ENCODE data around the gene UPF1. TPM values are rescaled to one million over a fixed set of nuclear protein-coding genes. Genes with fewer than 3 reads are reported as not detected.
A peak's percentile ranks its signal among the peaks of the same experiment; 100 is the strongest.

UPF1 gene
- total RNA-seq, 1 experiment from 2014 or later, result 96.6 TPM

GRCh38 chr19:18866800-18867123, 35.0 kb downstream of the UPF1 start:
- H3K4me3 Mint-ChIP-seq (ENCODE audit: unreplicated experiment), result no peak overlapping the region
- peaks cover 6% of the 10 kb centered on the region for H3K4me1 Mint-ChIP-seq (ENCODE audit: low read depth, unreplicated experiment)
- ChIA-PET POLR2A (interaction anchor here (0.6 kb wide), 1 partner anchor 168 kb away, joined by 3 read pairs; no protein-coding TSS in a partner anchor), CTCF (no interaction called here)
- Histone ChIP-seq H3K4me3 (ENCODE audit: low read depth, low read length) (no peak overlapping the region), H3K9me3 (no peaks in the 10 kb centered on the region), H3K36me3 (ENCODE audit: control insufficient read depth, insufficient read depth, low read length) (peaks cover 5% of the 10 kb centered on the region), H3K27me3 (replicated peaks; ENCODE audit: control insufficient read depth, insufficient read depth, low read length) (no peaks in the 10 kb centered on the region), H3K4me1 (peaks cover 8% of the 10 kb centered on the region)
- TF ChIP-seq CTCF (IDR thresholded peaks at IDR 0.05; ENCODE audit: insufficient read depth in 1 of 2, low read depth in 1 of 2, low read length in 1 of 2, severe bottlenecking in 1 of 2, unreplicated experiment in 1 of 2), result no peak
- no peak overlapping the region for H3K27ac Mint-ChIP-seq (ENCODE audit: unreplicated experiment)
- H3K9me3 Mint-ChIP-seq (ENCODE audit: unreplicated experiment), result no peaks in the 10 kb centered on the region
- BruUV-seq (replicated peaks), result no TSS peak
- peaks cover 84% of the 10 kb centered on the region for H3K36me3 Mint-ChIP-seq (ENCODE audit: insufficient read depth, unreplicated experiment)
- no peak for DNase-seq
- intact Hi-C loops (cut with micrococcal nuclease; ENCODE audit: unreplicated experiment), result no loop called here
- H3K27me3 Mint-ChIP-seq (ENCODE audit: insufficient read depth, unreplicated experiment), result no peaks in the 10 kb centered on the region

GRCh38 chr19:18867199-18867598, 35.4 kb downstream of the UPF1 start:
- no TSS peak for BruUV-seq (replicated peaks)
- peaks cover 5% of the 10 kb centered on the region for H3K36me3 ChIP-seq (ENCODE audit: control insufficient read depth, insufficient read depth, low read length)
- H3K4me1 ChIP-seq, result peaks cover 12% of the 10 kb centered on the region
- Mint-ChIP-seq H3K27ac (ENCODE audit: unreplicated experiment) (peak overlapping the region; percentile 61), H3K27me3 (ENCODE audit: insufficient read depth, unreplicated experiment) (no peaks in the 10 kb centered on the region), H3K36me3 (ENCODE audit: insufficient read depth, unreplicated experiment) (peaks cover 86% of the 10 kb centered on the region), H3K9me3 (ENCODE audit: unreplicated experiment) (no peaks in the 10 kb centered on the region), H3K4me1 (ENCODE audit: low read depth, unreplicated experiment) (peaks cover 7% of the 10 kb centered on the region), H3K4me3 (ENCODE audit: unreplicated experiment) (no peak overlapping the region)
- no peak for TF ChIP-seq CTCF (IDR thresholded peaks at IDR 0.05; ENCODE audit: insufficient read depth in 1 of 2, low read depth in 1 of 2, low read length in 1 of 2, severe bottlenecking in 1 of 2, unreplicated experiment in 1 of 2)
- H3K4me3 ChIP-seq (ENCODE audit: low read depth, low read length), result no peak overlapping the region
- ChIA-PET CTCF (no interaction called here), POLR2A (interaction anchor here (0.6 kb wide), 1 partner anchor 168 kb away, joined by 3 read pairs; no protein-coding TSS in a partner anchor)
- intact Hi-C loops (cut with micrococcal nuclease; ENCODE audit: unreplicated experiment), result no loop called here
- DNase-seq, result no peak
- no peaks in the 10 kb centered on the region for H3K27me3 ChIP-seq (replicated peaks; ENCODE audit: control insufficient read depth, insufficient read depth, low read length)
- H3K9me3 ChIP-seq, result no peaks in the 10 kb centered on the region

- Mint-ChIP-seq H3K9me3 (ENCODE audit: unreplicated experiment) (no peaks in the 10 kb centered on the region), H3K4me1 (ENCODE audit: low read depth, unreplicated experiment) (peaks cover 7% of the 10 kb centered on the region), H3K27me3 (ENCODE audit: insufficient read depth, unreplicated experiment) (no peaks in the 10 kb centered on the region), H3K36me3 (ENCODE audit: insufficient read depth, unreplicated experiment) (peaks cover 82% of the 10 kb centered on the region), H3K4me3 (ENCODE audit: unreplicated experiment) (no peak overlapping the region), H3K27ac (ENCODE audit: unreplicated experiment) (peak overlapping the region; percentile 61)
- no peak overlapping the region for H3K4me3 ChIP-seq (ENCODE audit: low read depth, low read length)
- CTCF ChIA-PET, result no interaction called here
- H3K27me3 ChIP-seq (replicated peaks; ENCODE audit: control insufficient read depth, insufficient read depth, low read length), result no peaks in the 10 kb centered on the region
- peaks cover 12% of the 10 kb centered on the region for H3K4me1 ChIP-seq
- DNase-seq, result no peak
- POLR2A ChIA-PET, result no interaction called here
- intact Hi-C loops (cut with micrococcal nuclease; ENCODE audit: unreplicated experiment), result no loop called here
- H3K9me3 ChIP-seq, result no peaks in the 10 kb centered on the region
- peaks cover 5% of the 10 kb centered on the region for H3K36me3 ChIP-seq (ENCODE audit: control insufficient read depth, insufficient read depth, low read length)
- no peak for TF ChIP-seq CTCF (IDR thresholded peaks at IDR 0.05; ENCODE audit: insufficient read depth in 1 of 2, low read depth in 1 of 2, low read length in 1 of 2, severe bottlenecking in 1 of 2, unreplicated experiment in 1 of 2)
- BruUV-seq (replicated peaks), result TSS peak; percentile 63
These were observed 36.0 kb downstream of the UPF1 start for GRCh38 chr19:18867751-18868150.

Measured in Caco-2 (cell line).